Measurements from ENCODE around the gene IGF1R.
A peak's percentile ranks its signal among the peaks of the same experiment; 100 is the strongest.

IGF1R gene

GRCh38 chr15:98778960-98779359 is 130.6 kb downstream of the IGF1R start:
- DNase-seq, result no peak

DNA sequence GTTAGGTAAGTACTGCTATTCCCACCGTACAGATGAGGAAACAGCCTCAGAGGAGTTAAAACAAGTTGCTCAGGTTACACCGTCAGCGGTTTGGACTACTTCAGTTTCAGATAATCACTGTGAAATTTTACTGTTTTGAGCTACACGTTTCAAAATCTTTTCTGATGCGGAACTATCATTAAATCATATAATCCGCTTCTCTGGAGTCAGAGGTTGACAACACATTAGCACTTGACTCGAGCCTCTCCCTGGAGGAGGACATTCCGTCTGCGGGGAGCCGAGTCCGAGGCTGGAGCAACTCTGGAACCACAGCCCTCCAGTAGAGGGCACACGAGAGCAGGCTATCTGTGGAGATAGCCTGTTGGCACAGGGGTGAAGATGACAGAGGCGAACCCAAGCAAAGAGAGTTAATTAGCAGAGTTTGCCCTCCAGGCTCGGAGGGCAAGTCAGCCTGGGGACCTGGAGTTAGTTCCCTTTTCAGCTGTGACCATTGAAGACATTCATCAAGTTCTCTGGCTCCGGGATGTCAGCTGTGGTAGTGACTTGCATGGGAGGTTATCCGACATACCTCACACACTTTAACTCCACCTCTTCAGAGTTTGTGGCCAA is 131.2 kb downstream of the IGF1R start:
- DNase-seq, result peak; percentile 84

DNA sequence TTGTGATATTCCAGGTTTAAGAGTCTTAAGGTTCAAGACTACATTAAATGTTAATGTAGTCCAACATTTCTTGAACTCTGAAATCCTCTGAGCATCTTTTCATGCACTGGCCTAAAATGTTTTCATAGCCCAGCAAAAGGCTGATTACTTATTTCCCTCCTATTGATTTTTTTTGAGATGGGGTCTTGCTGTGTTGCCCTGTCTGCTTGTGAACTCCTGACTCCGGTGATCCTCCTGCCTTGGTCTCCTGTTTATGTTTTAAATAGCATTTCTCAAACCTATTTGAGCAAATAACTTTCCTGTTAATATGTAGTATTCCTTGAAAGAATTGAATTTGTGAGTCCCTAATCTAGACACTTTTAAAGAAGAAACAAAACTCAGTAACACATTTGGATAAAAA is 133.5 kb downstream of the IGF1R start:
- no peak for DNase-seq

DNA sequence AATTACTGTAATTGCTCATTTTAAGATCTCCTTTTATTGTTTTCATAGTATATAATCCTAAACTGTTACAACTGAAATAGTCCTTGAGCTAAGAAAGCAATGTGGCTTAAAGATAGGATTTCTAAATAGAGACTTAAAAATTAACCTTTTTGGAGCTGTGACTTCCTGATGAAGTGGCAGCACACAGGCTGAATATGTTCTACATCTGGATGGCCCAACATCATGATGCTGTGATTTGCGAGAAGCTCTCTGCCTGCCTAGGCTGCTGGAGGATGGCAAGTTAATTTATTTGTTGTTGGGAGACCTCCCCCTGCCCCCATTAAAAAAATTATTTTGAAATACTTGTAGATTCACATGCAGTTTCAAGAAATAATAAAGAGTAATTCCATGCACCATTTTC is 134.5 kb downstream of the IGF1R start:
- no peak for DNase-seq

DNA sequence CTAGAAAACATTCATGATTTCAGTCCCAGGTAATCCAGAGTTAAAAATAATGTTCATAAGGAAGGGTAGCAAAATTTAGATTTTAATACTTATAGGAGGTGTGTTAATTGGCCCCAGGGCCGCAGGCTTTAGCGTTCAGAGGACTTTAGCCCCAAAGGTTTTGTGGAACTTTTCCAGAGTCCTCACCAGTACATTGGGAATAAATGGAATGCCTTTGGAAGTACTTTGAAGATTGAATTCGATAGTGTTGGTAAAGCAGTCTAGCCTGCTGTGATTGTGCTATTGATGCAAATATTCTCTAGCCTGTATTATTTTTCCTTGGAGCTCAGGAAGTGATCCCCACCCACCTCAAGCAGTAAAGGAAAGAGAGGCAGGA is 137.1 kb downstream of the IGF1R start:
- DNase-seq, result no peak

GRCh38 chr15:98785807-98786621 is 137.7 kb downstream of the IGF1R start:
- peak; percentile 19 for DNase-seq

- DNase-seq, result no peak
Measured at GRCh38 chr15:98786717-98787116, 138.4 kb downstream of the IGF1R start.

DNA sequence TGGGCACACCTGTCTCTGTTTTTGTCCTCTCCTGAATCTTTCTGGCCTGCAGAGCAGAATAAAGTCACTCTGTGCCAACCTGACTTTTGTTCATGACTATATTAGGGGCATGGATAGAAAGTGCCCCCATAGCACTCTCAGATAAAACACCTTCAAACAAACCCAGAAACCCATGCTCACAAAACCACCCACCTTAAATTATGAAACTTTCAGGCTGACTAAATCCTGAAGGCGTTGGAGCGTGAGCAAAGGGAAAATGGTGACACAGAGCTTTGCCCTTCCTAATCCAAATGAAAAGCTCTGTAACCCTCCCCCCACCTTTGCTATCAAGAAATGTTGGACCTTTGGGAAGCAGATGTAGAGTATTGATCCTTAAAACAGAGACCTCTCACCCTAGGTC is 138.9 kb downstream of the IGF1R start:
- DNase-seq, result no peak

DNA sequence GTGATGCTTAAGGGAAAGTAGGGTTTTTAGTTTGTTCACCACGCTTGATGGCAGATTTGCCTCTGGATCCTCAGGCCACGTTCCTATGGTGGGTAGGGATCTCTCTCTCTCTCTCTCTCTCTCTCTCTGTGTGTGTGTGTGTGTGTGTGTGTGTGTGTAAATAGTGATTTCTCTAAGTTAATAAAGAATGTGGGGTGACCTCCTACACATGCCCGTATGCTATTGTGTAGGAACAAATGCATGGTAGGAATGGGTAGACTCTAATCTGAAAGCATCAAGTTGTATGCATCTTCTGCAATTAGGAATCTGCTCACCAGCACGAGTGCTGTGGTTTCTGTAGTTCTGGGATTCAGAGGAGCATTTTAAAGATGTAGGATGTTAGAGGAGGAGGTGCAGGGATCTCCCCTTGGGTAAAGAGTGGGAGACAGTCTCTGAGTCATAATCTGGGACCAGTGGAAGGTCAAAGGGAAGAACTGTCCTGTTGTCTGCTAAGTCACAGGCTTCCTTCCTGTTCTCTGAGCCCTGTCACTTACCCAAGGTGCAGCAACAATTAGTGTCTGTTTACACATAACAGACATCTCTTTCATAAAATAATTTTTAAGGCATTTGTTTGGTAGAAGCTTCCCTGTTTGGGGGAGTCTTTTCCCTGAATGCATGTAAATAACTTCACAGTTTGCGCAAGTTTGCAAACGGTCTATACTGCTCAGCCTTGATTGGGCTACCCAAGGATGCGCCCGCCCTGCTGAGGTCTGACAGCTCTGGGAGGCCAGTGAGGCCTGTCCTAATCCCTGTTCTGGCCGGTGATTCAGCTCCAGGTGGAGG is 139.8 kb downstream of the IGF1R start:
- DNase-seq, result no peak

- DNase-seq, result no peak
Measured at GRCh38 chr15:98789020-98789419, 140.7 kb downstream of the IGF1R start.

DNA sequence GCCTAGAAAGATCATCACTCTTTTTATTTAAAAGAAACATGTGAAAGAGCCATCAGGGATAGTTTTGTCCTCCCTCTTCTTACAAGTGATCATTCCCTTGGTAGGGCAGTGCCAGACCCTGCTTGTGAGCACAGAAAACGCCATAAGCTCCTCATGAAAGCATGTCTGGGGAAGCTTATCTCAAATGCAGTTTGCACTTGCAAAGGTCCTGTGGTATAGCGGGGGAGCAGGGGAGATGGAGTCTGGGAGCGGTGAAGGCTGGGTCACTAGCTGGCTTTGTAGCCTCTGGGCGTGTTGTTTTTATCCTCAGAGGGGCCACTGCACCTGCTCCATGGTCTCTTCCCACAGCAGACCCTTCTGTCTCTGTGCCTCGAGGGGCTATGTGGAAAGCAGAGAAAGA is 141.9 kb downstream of the IGF1R start:
- DNase-seq, result no peak

GRCh38 chr15:98791046-98791701 is 142.8 kb downstream of the IGF1R start:
- DNase-seq, result no peak

DNA sequence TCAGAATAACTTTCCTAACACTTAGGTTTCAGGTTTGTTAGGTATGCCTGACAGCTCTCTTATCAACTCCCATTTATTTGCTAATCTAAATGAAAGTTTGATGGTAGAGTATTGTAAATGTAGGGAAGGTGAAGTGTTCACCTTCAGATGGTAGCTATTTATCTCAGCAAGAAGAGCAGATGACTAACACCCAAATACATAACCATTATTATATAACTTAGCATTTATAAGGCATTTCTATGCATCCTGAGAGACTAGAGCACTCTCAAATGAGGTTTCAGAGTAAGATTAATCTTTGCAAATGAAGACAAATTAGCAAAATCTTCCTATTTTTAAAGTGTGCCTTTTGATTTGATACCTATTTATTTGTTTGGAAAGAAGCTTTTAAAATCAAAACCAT is 143.8 kb downstream of the IGF1R start:
- DNase-seq, result no peak

DNA sequence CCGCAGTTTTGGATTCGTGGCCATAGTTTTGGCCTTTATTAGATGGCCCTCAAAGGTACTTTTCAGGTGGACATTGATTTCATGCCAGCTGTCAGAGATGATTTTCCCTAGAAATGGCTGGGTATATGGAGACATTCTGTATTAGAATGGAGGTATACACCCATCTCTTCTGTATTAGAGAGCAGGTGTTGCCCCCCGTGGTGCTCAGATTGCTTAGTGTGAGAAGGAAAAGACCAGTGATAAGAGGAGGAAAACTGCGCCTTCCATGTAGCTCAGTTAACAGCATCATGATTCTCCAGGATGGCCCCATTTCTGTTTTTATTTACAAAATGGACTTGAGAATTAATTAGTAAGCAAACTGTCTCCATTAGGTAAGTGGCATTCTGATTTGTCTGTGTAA is 145.9 kb downstream of the IGF1R start:
- no peak for DNase-seq

GRCh38 chr15:98794748-98795147 is 146.4 kb downstream of the IGF1R start:
- no peak for DNase-seq

- DNase-seq, result no peak
Measured at GRCh38 chr15:98795980-98796379, 147.6 kb downstream of the IGF1R start.

- no peak for DNase-seq
Measured at GRCh38 chr15:98796685-98797357, 148.5 kb downstream of the IGF1R start.

DNA sequence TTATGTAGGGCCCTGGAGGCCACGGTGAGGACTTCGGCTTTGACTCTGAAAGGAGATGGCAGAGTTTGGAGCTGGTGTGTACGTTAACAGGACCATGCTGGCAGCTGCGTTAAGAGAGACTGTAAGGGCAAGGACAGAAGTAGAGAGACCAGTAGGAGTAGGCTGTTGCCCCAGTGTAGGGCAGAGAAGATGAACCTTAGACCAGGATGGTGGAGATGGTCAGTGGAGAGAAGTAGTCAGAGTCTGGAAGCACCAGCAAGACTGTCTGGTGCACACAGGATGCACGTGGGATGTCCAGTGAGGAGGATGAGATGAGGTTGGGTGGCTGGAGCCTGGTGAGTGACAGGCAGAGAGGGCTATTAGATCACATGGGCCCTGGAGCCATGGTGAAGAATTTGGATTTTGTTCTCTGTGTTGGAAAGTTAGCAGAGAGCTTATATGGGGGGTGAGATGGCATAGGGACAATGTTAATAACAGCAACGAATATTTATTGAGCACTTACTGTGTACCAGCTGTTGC is 150.1 kb downstream of the IGF1R start:
- no peak for DNase-seq

DNA sequence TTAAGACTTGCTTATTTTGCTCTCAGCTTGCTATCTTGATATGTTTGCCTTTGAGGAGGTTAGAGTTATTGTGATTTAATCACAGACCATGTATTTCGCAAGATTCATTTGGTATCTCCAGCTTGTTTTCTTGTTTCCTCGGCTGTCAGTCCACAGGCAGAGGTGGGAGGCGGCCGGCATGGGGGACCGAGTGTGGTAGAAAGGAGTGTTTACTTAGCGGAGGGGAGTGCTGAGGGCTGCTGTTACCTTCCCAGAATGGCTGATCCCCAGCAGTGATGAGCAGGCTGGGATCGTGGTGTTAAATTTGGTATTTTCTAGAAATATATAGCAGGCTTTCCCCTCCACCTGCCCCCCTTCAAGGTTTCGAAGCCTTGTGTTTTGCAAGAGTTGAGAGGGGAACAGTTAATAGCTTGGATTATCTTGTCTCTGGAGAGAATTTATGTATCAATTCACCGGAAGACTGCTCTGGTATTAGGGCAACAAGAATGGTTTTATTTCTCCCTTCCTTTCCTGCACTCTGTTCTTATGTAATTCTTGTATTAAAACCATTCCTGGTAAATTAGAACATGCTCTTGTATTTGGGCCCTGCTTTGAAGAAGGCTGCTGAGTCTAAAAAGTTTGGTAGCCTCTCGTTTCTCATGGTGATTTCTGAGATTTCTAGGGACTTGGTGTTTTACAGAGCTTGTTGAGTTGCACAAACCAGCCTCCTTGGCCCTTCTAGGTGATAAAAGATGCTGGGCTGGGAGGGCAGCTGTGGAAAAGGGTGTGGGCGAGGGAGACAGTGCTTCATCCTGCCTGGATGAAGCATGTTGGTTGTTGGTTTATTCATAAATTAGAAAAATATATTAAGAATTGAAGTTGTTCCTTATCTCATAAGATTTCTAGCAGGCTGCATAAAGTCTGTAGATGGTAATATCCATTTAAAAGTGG is 151.4 kb downstream of the IGF1R start:
- DNase-seq, result no peak

DNA sequence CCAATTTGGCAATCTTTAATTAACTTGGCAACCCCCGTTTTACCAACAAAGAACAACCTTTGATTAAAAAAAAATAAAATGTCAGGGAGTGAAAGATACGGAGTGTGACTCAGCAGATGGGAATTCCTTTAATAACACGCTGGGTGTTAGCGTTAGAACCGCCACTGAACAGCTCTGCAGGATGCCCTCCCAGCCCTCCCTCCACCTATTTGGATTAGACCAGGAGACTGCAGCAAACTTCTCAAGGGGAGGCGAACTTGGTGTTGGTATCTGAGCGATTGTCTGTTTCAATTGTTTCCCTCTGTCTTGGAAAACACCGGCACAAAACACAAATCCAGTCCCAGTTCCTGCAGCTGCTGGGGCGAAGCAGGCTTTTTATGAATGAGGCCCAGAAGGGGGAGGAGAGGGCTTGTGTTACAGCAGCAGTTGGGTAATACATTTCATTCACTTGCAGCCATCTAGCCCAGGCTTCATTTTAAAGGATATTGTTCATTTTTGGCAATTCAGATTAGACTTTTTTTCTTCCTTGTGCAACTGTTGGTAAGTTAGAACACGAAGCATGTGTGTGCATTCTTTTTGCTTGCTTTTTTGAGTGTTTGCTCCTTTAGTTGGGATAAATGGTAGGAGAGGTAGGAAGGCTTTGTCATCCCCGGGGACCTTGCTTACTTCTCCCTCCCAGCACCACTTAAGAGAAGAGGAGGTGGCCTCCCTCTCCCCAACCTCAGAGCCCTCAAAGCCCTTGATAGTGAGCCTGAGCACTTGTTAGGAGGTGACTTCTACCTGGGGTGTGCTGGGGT is 152.3 kb downstream of the IGF1R start:
- no peak for DNase-seq

DNA sequence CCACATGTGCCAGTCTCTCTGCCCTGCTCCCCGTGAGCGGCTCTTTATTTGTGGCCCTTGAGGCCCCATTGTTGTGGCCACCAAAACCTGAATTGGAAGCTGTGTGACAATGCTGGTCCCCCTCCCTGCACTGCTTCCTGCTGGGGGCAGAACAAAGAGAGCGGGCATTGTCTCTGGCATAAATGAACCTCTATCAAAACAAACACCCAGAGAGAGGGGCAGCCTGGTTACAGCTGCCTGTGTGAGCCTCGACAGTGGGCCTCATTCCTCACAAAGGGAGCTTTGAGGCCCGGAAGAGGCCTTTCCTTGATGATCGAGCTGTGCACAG is 152.9 kb downstream of the IGF1R start:
- no peak for DNase-seq
